Stomach smooth muscle (tissue), 2 donors: ENCODE data around the gene KLHL11.

Experiments
- H3K27ac ChIP-seq: one replicate; pipeline ENCODE4 v1.7.0; 2013; ENCODE audit warnings: mild to moderate bottlenecking, low read length, inconsistent platforms
- H3K27me3 ChIP-seq, 2 donors: one replicate each; pipeline ENCODE4 v1.7.0; 2013; ENCODE audit warnings: low read length in 2 of 2; ENCODE audit not compliant: insufficient read depth in 2 of 2, control insufficient read depth in 1 of 2
- H3K36me3 ChIP-seq, 2 donors: one replicate each; pipeline ENCODE4 v1.7.0; 2013; ENCODE audit warnings: low read length in 2 of 2; ENCODE audit not compliant: control insufficient read depth in 2 of 2, insufficient read depth in 2 of 2
- H3K4me1 ChIP-seq: one replicate; pipeline ENCODE4 v1.7.0; 2013; ENCODE audit warnings: low read length; ENCODE audit not compliant: control insufficient read depth, insufficient read depth
- H3K4me3 ChIP-seq, 2 donors: one replicate each; pipeline ENCODE4 v1.7.0; 2013; ENCODE audit warnings: low read length in 2 of 2
- H3K9ac ChIP-seq, 2 donors: one replicate each; pipeline ENCODE4 v1.7.0; 2013; ENCODE audit warnings: low read length in 2 of 2, mild to moderate bottlenecking in 1 of 2
- H3K9me3 ChIP-seq, 2 donors: one replicate each; pipeline ENCODE4 v1.7.0; 2013; ENCODE audit warnings: low read length in 2 of 2; ENCODE audit not compliant: control insufficient read depth in 2 of 2
- donor health status: healthy.
- donor health status: Pancreatic carcinoma.

Gene KLHL11

DNA sequence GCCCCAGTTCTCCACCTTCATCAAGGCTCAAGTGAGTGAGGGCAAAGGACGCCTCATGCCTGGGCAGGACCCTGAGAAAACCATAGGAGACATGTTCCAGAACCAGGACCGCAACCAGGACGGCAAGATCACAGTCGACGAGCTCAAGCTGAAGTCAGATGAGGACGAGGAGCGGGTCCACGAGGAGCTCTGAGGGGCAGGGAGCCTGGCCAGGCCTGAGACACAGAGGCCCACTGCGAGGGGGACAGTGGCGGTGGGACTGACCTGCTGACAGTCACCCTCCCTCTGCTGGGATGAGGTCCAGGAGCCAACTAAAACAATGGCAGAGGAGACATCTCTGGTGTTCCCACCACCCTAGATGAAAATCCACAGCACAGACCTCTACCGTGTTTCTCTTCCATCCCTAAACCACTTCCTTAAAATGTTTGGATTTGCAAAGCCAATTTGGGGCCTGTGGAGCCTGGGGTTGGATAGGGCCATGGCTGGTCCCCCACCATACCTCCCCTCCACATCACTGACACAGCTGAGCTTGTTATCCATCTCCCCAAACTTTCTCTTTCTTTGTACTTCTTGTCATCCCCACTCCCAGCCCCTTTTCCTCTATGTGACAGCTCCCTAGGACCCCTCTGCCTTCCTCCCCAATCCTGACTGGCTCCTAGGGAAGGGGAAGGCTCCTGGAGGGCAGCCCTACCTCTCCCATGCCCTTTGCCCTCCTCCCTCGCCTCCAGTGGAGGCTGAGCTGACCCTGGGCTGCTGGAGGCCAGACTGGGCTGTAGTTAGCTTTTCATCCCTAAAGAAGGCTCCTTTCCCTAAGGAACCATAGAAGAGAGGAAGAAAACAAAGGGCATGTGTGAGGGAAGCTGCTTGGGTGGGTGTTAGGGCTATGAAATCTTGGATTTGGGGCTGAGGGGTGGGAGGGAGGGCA is 42.7 kb downstream of the KLHL11 start:
- H3K4me1 ChIP-seq = peaks cover 2% of the 10 kb centered on the region
- no peaks in the 10 kb centered on the region for H3K27me3 ChIP-seq
- H3K9me3 ChIP-seq = no peaks in the 10 kb centered on the region
- peaks cover 15 to 16% of the 10 kb centered on the region in 2 donors for H3K36me3 ChIP-seq
- no peak overlapping the region for H3K27ac ChIP-seq
- H3K4me3 ChIP-seq = no peak overlapping the region
- H3K9ac ChIP-seq = no peak overlapping the region

DNA sequence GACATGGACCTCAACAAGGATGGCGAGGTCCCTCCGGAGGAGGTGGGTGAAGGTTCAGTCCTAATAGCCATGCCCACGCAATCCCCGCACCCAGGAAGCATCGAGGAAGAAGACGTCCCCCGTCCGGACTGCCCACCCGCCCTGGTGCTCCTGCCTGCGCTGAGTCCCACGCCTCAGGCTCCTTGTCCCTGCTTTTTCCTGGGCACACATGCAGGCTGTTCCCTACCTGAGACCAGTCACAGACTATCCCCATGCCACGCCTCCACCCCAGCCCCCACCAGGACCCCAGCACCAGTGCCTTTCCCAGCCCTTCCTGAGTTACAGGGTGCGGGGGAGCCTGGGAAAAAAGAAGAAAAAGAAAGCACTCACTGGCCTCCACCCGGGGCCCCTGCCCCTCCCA is 43.4 kb downstream of the KLHL11 start:
- Histone ChIP-seq H3K27ac (no peak overlapping the region), H3K9me3 (no peaks in the 10 kb centered on the region), H3K36me3 (peaks cover 12 to 16% of the 10 kb centered on the region in 2 donors), H3K27me3 (no peaks in the 10 kb centered on the region), H3K4me1 (no peaks in the 10 kb centered on the region), H3K9ac (no peak overlapping the region), H3K4me3 (no peak overlapping the region)

DNA sequence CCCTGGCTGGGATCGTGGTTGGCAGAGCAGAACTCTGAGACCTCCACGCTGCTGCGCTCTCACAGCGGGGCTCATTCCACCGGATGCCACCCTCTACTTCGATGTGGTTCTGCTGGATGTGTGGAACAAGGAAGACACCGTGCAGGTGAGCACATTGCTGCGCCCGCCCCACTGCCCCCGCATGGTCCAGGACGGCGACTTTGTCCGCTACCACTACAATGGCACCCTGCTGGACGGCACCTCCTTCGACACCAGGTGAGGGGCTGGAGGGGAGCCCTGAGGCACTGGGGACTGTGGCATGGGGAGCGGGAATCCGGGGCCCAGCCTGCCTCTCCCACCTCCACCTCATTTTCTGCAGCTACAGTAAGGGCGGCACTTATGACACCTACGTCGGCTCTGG is 47.2 kb downstream of the KLHL11 start:
- H3K36me3 ChIP-seq = no peaks in the 10 kb centered on the region
- H3K9me3 ChIP-seq = no peaks in the 10 kb centered on the region
- H3K27me3 ChIP-seq = no peaks in the 10 kb centered on the region
- H3K27ac ChIP-seq = no peak overlapping the region
- no peak overlapping the region for H3K9ac ChIP-seq
- H3K4me1 ChIP-seq = peaks cover 10% of the 10 kb centered on the region
- no peak overlapping the region for H3K4me3 ChIP-seq

DNA sequence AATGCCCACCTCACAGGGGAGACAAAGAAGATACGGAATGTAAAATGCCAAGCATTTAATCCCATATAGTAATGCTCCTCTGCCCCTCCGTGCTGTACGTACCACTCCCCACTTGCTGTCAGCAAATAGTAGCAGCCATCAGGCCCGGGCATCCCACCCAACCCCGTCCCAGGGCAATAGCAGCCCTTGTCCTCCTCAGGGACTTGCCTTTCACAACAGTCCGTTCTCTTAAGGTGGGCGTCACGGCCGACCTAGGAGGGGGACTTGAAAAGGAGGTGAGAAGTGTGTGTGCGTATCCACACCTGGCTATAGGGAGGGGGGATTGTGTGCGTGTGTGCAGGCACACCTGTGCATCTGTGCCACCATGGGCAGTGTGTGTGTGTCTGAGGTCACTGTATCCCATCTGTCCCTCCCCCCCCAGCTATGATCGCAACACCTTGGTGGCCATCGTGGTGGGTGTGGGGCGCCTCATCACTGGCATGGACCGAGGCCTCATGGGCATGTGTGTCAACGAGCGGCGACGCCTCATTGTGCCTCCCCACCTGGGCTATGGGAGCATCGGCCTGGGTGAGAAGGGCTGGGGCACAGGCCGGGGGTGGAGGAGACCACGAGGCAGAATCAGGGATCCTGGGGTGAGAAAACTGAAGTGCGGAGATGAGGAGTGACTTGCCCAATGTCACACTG is 48.4 kb downstream of the KLHL11 start:
- no peak overlapping the region for H3K4me3 ChIP-seq
- no peaks in the 10 kb centered on the region for H3K36me3 ChIP-seq
- H3K9ac ChIP-seq = no peak overlapping the region
- H3K27me3 ChIP-seq = no peaks in the 10 kb centered on the region
- peaks cover 22% of the 10 kb centered on the region for H3K4me1 ChIP-seq
- no peaks in the 10 kb centered on the region for H3K9me3 ChIP-seq
- H3K27ac ChIP-seq = no peak overlapping the region

DNA sequence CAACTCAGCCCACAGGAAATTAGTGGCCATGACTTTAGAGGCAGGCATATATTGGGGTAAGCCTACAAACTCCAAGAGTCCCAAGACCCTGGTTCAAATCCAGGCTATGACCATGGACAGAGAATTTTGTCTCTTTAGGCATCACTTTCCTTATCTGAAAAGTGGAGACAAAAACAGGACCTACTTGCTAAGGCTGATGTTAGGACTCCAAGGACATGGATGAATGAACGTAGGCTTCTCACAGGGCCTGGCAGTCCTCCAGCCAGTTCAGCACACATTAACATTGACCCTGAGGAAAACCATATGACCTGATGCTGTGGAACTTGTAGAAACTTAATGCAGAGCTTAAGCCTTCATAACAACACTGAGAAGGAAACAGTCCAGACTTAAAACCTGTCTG is 51.0 kb downstream of the KLHL11 start:
- H3K36me3 ChIP-seq = no peaks in the 10 kb centered on the region
- H3K4me1 ChIP-seq = peaks cover 40% of the 10 kb centered on the region
- H3K9ac ChIP-seq = no peak overlapping the region
- no peak overlapping the region for H3K4me3 ChIP-seq
- H3K27ac ChIP-seq = peak overlapping the region; percentile 55
- no peaks in the 10 kb centered on the region for H3K9me3 ChIP-seq
- H3K27me3 ChIP-seq = no peaks in the 10 kb centered on the region

DNA sequence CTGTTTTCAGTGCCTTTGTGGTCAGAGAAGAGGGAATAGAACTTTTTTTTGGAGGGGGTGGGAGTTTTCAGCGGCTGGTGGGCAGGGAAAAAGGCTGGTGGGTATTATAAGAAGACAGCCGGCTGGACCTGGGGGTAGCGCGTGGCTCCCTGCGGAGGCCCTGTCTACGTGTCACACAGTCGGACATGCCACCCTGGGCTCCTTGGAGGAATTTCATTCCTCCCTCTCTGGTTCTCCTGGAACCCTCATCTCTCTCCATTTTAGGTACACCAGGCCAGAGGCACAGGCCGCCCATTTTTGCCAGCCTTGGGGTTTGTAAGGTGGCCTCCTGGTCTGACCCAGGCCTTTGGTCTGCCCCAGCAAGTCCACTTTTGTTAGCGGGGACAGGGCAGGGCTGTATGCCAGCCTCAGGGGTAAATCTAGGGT is 51.5 kb downstream of the KLHL11 start:
- H3K4me1 ChIP-seq = peaks cover 40% of the 10 kb centered on the region
- no peaks in the 10 kb centered on the region for H3K36me3 ChIP-seq
- H3K27ac ChIP-seq = peak overlapping the region; percentile 55
- H3K27me3 ChIP-seq = no peaks in the 10 kb centered on the region
- H3K9me3 ChIP-seq = no peaks in the 10 kb centered on the region
- H3K9ac ChIP-seq = peak overlapping the region; percentile 66 to 68
- peak overlapping the region; percentile 85 to 87 for H3K4me3 ChIP-seq

DNA sequence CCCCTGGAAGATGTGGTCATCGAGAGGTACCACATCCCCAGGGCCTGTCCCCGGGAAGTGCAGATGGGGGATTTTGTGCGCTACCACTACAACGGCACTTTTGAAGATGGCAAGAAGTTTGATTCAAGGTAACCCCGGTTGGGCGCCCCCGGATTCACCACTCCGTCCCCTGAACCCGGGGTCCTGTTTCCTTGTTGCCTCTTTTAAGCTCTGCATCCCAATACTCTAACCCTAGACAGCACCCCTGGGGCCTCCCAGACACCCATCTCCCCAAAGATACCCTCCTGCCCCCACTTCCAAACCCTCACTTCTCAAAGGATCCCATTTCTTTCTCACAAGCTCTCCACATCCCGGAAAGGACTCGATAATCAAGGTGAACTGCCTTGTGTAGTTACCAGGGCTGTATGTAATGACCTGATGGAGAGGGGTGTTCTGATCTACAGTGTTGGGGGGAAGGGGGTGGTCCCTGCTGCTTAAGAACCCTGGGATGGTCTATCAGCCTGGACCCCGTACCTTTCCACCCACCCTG is 52.0 kb downstream of the KLHL11 start:
- Histone ChIP-seq H3K27me3 (no peaks in the 10 kb centered on the region), H3K9ac (peak overlapping the region; percentile 66 to 68), H3K9me3 (no peaks in the 10 kb centered on the region), H3K36me3 (no peaks in the 10 kb centered on the region), H3K4me3 (peak overlapping the region; percentile 85 to 87), H3K27ac (peak overlapping the region; percentile 55), H3K4me1 (peaks cover 40% of the 10 kb centered on the region)

DNA sequence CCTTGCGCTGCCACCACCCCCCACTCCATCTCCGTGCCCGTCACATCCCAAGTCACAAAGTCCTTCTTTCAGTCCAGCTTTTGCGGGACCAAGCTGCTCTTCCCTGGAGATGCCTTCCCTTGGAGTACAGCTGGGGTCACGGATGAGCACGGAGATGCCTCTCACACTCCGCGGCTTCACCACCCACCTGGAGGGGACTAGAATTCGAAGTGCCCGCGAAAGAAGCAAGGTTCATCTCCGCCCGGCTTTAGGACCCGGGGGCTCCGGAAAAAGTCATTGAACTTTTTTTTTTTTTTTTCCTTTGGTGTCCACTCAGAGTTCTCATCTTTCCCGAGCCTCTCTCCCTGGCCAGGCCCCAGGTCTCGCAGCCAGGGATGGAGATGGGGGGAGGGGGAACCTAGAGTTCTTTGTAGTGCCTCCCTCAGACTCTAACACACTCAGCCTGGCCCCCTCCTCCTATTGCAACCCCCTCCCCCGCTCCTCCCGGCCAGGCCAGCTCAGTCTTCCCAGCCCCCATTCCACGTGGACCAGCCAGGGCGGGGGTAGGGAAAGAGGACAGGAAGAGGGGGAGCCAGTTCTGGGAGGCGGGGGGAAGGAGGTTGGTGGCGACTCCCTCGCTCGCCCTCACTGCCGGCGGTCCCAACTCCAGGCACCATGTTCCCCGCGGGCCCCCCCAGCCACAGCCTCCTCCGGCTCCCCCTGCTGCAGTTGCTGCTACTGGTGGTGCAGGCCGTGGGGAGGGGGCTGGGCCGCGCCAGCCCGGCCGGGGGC is 52.7 kb downstream of the KLHL11 start, which contains the start of gene FKBP10:
TSS of gene FKBP10 (plus strand) at position 624 of the 771 bp plus-strand sequence. CDS start at position 655, 31 bp downstream.
- Histone ChIP-seq H3K27me3 (no peaks in the 10 kb centered on the region), H3K4me1 (peaks cover 40% of the 10 kb centered on the region), H3K4me3 (peak within 1 kb of the TSS; percentile 85 to 87), H3K9me3 (no peaks in the 10 kb centered on the region), H3K36me3 (peaks cover 0 to 2% of the 10 kb centered on the region in 2 donors), H3K27ac (peak within 1 kb of the TSS; percentile 55), H3K9ac (peak within 1 kb of the TSS; percentile 66 to 68)

DNA sequence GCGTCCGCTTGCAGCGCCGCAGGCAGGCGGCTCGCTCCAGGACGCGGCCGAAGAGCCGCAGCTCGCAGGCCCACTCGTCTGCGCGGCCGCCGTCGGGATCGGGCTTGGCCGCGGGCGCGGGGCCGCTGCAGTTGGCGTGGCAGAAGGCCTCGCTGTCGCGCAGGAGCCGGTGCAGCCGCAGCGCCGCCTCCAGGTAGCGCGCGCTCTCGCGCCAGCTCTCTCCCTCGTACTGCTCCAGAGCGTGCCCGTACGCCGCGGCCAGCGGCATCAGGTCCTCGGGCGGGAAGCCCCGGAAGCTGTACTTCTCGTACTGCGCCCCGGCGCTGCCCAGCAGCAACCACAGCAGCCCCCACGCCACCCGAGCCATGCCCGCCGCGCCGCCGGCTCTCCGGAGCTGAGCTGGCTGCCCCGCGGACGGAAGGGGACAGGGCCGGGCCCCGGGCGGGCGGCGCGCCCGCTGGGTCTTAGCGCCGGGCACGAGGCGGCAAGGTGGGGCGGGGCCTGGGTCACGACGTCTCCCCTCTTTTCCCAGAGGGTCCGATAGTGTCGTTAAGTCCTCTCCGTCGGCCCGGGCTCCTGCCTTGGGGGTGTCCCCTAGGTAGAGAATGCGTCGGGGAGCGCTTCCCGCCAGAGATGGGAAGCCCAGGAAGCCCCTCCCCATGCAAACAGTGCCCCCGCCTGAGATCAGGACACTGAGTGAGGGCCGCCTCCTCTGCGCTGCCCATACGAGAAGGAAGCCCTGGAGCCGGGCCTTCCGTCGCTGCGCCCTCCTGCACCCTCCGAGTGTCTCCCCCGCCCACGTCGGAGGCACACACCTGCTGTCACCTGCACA is 53.5 kb downstream of the KLHL11 start, which contains the start of gene P3H4:
TSS of gene P3H4 (minus strand) at position 401 of the 832 bp plus-strand sequence. CDS start at position 367, 34 bp downstream.
- Histone ChIP-seq H3K4me3 (peak within 1 kb of the TSS; percentile 85 to 87), H3K27ac (peak within 1 kb of the TSS; percentile 55), H3K9me3 (no peaks in the 10 kb centered on the region), H3K4me1 (peaks cover 40% of the 10 kb centered on the region), H3K27me3 (no peaks in the 10 kb centered on the region), H3K9ac (peak within 1 kb of the TSS; percentile 68 to 79), H3K36me3 (peaks cover 0 to 4% of the 10 kb centered on the region in 2 donors)
